SK-N-SH (cell line): ENCODE measurements around the gene NUDT22. TPM values are rescaled to one million over a fixed set of nuclear protein-coding genes. Genes with fewer than 3 reads are reported as not detected.

Experiments used
- CTCF ChIA-PET: fragments of 300-600, 350-600 bp; formaldehyde crosslinking; extraction: SDS; loops from one replicate; lab custom pipeline; 2021; lab: Yijun Ruan, JAX
- POLR2A ChIA-PET: fragments of 350-600 bp; sonication (Branson Sonifier 250); formaldehyde crosslinking; extraction: SDS; loops from one replicate; lab custom pipeline; 2020; ENCODE audit warnings: antibody characterized with exemption, inconsistent platforms; lab: Yijun Ruan, JAX
- DNase-seq: peaks from one replicate; pipeline ENCODE4 v3.0.0; 2012
- H2AFZ ChIP-seq: fragments of 200-600 bp; sonication (generic); 2 replicates; pipeline ENCODE4 v1.8.1; 2016; ENCODE audit warnings: antibody characterized with exemption, mild to moderate bottlenecking, low read depth
- H3F3A ChIP-seq: fragments of 200-600 bp; sonication (generic); replicated peaks from 2 replicates; pipeline ENCODE3; 2016; ENCODE audit warnings: antibody characterized with exemption, mild to moderate bottlenecking; ENCODE audit not compliant: insufficient read depth
- H3K27ac ChIP-seq, 2 experiments: fragments of 200-500 bp in 1 of 2; fragments of 200-600 bp in 1 of 2; sonication (Bioruptor generic) in 1 of 2; sonication (generic), shearing (Covaris generic) in 1 of 2; 2 replicates each; pipeline versions ENCODE4 v1.5.1 to v1.6.1; 2014 to 2016; ENCODE audit warnings: low read depth in 2 of 2, inconsistent platforms in 1 of 2, low read length in 1 of 2, mild to moderate bottlenecking in 1 of 2, mixed read lengths in 1 of 2
- H3K27me3 ChIP-seq: fragments of 200-600 bp; sonication (generic), shearing (Covaris generic); 2 replicates; pipeline ENCODE4 v1.6.1; 2016; ENCODE audit warnings: mixed run types; ENCODE audit not compliant: insufficient read depth
- H3K36me3 ChIP-seq, 2 experiments: fragments of 200-500 bp in 1 of 2; fragments of 200-600 bp in 1 of 2; sonication (Bioruptor generic) in 1 of 2; sonication (generic) in 1 of 2; replicated peaks in 1 of 2; 2 replicates each; pipeline versions ENCODE3 to v1.5.1; 2014 to 2016; ENCODE audit warnings: low read length in 1 of 2, mild to moderate bottlenecking in 1 of 2; ENCODE audit not compliant: insufficient read depth in 2 of 2, control insufficient read depth in 1 of 2
- H3K4me1 ChIP-seq, 2 experiments: fragments of 200-500 bp in 1 of 2; fragments of 200-600 bp in 1 of 2; sonication (Bioruptor generic) in 1 of 2; sonication (generic), shearing (Covaris generic) in 1 of 2; 2 replicates each; pipeline versions ENCODE4 v1.5.1 to v1.6.1; 2014 to 2016; ENCODE audit warnings: low read depth in 1 of 2, low read length in 1 of 2, mixed run types in 1 of 2; ENCODE audit not compliant: insufficient read depth in 2 of 2, control insufficient read depth in 1 of 2
- H3K4me2 ChIP-seq: fragments of 200-600 bp; sonication (generic), shearing (Covaris generic); 2 replicates; pipeline ENCODE4 v1.6.1; 2017; ENCODE audit warnings: mixed run types
- H3K4me3 ChIP-seq, 2 experiments: fragments of 200-500 bp in 1 of 2; fragments of 200-600 bp in 1 of 2; sonication (Bioruptor generic) in 1 of 2; sonication (generic), shearing (Covaris generic) in 1 of 2; 2 replicates each; pipeline versions ENCODE4 v1.5.1 to v1.8.1; 2014 to 2016; ENCODE audit warnings: low read depth in 2 of 2, inconsistent platforms in 1 of 2, low read length in 1 of 2, mild to moderate bottlenecking in 1 of 2, mixed read lengths in 1 of 2, moderate library complexity in 1 of 2
- H3K79me2 ChIP-seq: fragments of 200-600 bp; sonication (generic); 2 replicates; pipeline ENCODE4 v1.8.1; 2017; ENCODE audit warnings: mild to moderate bottlenecking; ENCODE audit not compliant: insufficient read depth
- H3K9ac ChIP-seq: fragments of 200-600 bp; sonication (generic); 2 replicates; pipeline ENCODE4 v1.6.1; 2017; ENCODE audit warnings: mixed run types
- H3K9me2 ChIP-seq: fragments of 200-600 bp; sonication (generic); 2 replicates; pipeline ENCODE4 v1.6.1; 2017; ENCODE audit warnings: mixed run types
- H3K9me3 ChIP-seq: fragments of 200-600 bp; sonication (generic); 2 replicates; pipeline ENCODE4 v1.6.1; 2017; ENCODE audit warnings: mixed run types, mild to moderate bottlenecking, moderate library complexity
- H4K20me1 ChIP-seq: fragments of 200-600 bp; sonication (generic); 2 replicates; pipeline ENCODE4 v1.6.1; 2017; ENCODE audit warnings: mild to moderate bottlenecking, mixed run types; ENCODE audit not compliant: insufficient read depth
- EP300 ChIP-seq, 2 experiments: IDR thresholded peaks; 2 replicates each; pipeline versions ENCODE4 v1.4.0 to v1.6.1; 2012; ENCODE audit warnings: borderline replicate concordance in 1 of 2, low read depth in 1 of 2, low read length in 1 of 2
- EZH2phosphoT487 ChIP-seq: fragments of 200-600 bp; sonication (generic); IDR thresholded peaks from 2 replicates; pipeline ENCODE4 v1.6.1; 2017; ENCODE audit warnings: low read depth, mixed run types, mild to moderate bottlenecking, antibody characterized with exemption, moderate library complexity, borderline replicate concordance
- FOSL2 ChIP-seq: IDR thresholded peaks from 2 replicates; pipeline ENCODE4 v1.4.0; 2012; ENCODE audit warnings: low read depth, mild to moderate bottlenecking, moderate library complexity, borderline replicate concordance
- FOXJ3 ChIP-seq: sonication (generic); formaldehyde crosslinking; IDR thresholded peaks from 2 replicates; pipeline ENCODE4 v1.5.1; 2020; ENCODE audit warnings: mild to moderate bottlenecking, missing genetic modification reagents
- GABPA ChIP-seq: IDR thresholded peaks from 2 replicates; pipeline ENCODE4 v1.4.0; 2012; ENCODE audit warnings: low read depth, mild to moderate bottlenecking
- GATA2 ChIP-seq: sonication (generic); formaldehyde crosslinking; IDR thresholded peaks from 2 replicates; pipeline ENCODE4 v1.5.0; 2020; ENCODE audit warnings: mild to moderate bottlenecking, missing genetic modification reagents
- MAX ChIP-seq: IDR thresholded peaks from 2 replicates; pipeline ENCODE4 v1.4.0; 2012; ENCODE audit warnings: low read depth
- MEF2A ChIP-seq: IDR thresholded peaks from 2 replicates; pipeline ENCODE4 v1.4.0; 2012; ENCODE audit warnings: low read depth, borderline replicate concordance
- NFIC ChIP-seq: IDR thresholded peaks from 2 replicates; pipeline ENCODE4 v1.4.0; 2012; ENCODE audit warnings: borderline replicate concordance
- PBX3 ChIP-seq: IDR thresholded peaks from 2 replicates; pipeline ENCODE4; 2012
- POLR2AphosphoS5 ChIP-seq: IDR thresholded peaks from 2 replicates; pipeline ENCODE4 v1.6.1; 2012; ENCODE audit warnings: low read depth, low read length
- RAD21 ChIP-seq: IDR thresholded peaks from 2 replicates; pipeline ENCODE4 v1.6.1; 2012; ENCODE audit warnings: mild to moderate bottlenecking, low read length
- RXRA ChIP-seq: IDR thresholded peaks from 2 replicates; pipeline ENCODE4 v1.4.0; 2012; ENCODE audit warnings: low read depth, mild to moderate bottlenecking, borderline replicate concordance
- TAF1 ChIP-seq: IDR thresholded peaks from 2 replicates; pipeline ENCODE4 v1.6.1; 2012; ENCODE audit warnings: low read depth, mild to moderate bottlenecking, low read length, moderate library complexity, borderline replicate concordance
- TCF12 ChIP-seq: IDR thresholded peaks from 2 replicates; pipeline ENCODE4 v1.4.0; 2012
- YY1 ChIP-seq: IDR thresholded peaks from 2 replicates; pipeline ENCODE4 v1.4.0; 2012; ENCODE audit warnings: low read depth, mild to moderate bottlenecking
- ZBTB33 ChIP-seq: IDR thresholded peaks from 2 replicates; pipeline ENCODE4 v1.4.0; 2012; ENCODE audit warnings: low read depth, borderline replicate concordance
- WGBS: methylation state at CpG from one replicate; pipeline ENCODE4 v1.1.6; 2017; ENCODE audit warnings: low lambda C conversion rate; 5-methylcytosine and 5-hydroxymethylcytosine counted together
- polyA plus RNA-seq, 3 experiments: library from polyadenylated mRNA; depleted of rRNA; stranded (reverse); fragments of >200 nt; gene quantifications; 2 replicates each; pipeline ENCODE4 v1.2.3, GENCODE V29; 2012
- TF ChIP-seq, protein P1 (sequence below): fragments of 150-350 bp; IDR thresholded peaks from 2 replicates; pipeline ENCODE4 v1.6.1; 2016; ENCODE audit warnings: mild to moderate bottlenecking, low read depth, low read length
- TF ChIP-seq, protein P2 (sequence below): fragments of 200-600 bp; sonication (generic); IDR thresholded peaks from 2 replicates; pipeline ENCODE4 v1.6.1; 2017; ENCODE audit warnings: antibody characterized with exemption, mild to moderate bottlenecking, moderate library complexity

The NUDT22 gene
- polyA plus RNA-seq, 1 of the 3 experiments (the other 2 are of a cell fraction), result 72.7 TPM

DNA sequence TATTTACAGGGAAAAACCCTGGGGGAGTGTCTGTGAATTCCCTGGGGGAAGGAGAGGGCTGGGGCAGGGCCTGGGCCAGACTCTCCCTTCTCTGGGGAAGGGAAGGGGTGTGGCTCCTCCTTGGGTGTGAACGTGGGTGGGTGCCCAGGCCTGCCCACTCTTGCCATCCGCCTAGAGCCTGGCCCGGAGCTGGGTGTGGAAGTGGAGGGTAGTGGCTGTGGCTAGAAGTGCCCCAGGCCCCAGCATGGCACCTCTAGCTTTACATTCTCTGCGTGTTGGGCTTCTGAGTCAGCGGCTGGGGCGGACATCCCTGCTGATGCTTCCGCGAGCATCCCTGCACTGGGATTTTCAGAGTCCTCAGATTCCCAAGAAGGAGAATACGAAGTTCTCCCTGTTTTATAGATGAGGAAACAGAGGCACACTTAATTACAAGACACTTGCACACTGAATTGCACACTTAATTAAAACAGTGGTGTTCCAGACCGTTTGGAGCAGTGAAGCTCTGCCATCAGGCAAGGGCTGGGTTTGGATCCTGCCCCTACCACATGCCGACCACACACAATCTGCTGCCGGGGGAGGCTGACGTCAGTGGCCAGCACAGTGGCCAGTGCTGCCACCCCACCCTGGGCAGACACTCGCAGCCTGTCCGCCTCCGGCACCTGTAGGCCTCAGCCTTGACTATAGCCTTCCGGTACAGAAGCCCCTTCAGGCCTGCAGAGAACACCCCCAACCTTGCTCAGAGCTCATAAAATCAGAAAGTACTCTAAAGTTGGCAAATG, 50.8 kb downstream of the NUDT22 start:
- 86% methylated on average over 14 of the region's 17 CpGs for WGBS
- H3K9ac ChIP-seq, result no peak overlapping the region
- TF ChIP-seq RAD21 (no peak), PBX3 (no peak), EP300 (IDR thresholded peaks at IDR 0.05; ENCODE audit: borderline replicate concordance in 1 of 2, low read depth in 1 of 2, low read length in 1 of 2) (no peak), POLR2AphosphoS5 (no peak), ZBTB33 (no peak), MAX (no peak), FOXJ3 (CRISPR knock-in tag) (no peak), EZH2phosphoT487 (no peak), RXRA (no peak), TCF12 (no peak), MEF2A (no peak), GABPA (no peak), YY1 (no peak), NFIC (no peak), FOSL2 (no peak), GATA2 (CRISPR knock-in tag) (no peak), TAF1 (no peak)
- TF ChIP-seq, protein P1, sequence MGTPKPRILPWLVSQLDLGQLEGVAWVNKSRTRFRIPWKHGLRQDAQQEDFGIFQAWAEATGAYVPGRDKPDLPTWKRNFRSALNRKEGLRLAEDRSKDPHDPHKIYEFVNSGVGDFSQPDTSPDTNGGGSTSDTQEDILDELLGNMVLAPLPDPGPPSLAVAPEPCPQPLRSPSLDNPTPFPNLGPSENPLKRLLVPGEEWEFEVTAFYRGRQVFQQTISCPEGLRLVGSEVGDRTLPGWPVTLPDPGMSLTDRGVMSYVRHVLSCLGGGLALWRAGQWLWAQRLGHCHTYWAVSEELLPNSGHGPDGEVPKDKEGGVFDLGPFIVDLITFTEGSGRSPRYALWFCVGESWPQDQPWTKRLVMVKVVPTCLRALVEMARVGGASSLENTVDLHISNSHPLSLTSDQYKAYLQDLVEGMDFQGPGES, result no peak
- TF ChIP-seq, protein P2, sequence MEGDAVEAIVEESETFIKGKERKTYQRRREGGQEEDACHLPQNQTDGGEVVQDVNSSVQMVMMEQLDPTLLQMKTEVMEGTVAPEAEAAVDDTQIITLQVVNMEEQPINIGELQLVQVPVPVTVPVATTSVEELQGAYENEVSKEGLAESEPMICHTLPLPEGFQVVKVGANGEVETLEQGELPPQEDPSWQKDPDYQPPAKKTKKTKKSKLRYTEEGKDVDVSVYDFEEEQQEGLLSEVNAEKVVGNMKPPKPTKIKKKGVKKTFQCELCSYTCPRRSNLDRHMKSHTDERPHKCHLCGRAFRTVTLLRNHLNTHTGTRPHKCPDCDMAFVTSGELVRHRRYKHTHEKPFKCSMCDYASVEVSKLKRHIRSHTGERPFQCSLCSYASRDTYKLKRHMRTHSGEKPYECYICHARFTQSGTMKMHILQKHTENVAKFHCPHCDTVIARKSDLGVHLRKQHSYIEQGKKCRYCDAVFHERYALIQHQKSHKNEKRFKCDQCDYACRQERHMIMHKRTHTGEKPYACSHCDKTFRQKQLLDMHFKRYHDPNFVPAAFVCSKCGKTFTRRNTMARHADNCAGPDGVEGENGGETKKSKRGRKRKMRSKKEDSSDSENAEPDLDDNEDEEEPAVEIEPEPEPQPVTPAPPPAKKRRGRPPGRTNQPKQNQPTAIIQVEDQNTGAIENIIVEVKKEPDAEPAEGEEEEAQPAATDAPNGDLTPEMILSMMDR, result no peak
- H3K36me3 ChIP-seq, result peaks cover 3 to 22% of the 10 kb centered on the region in 2 experiments
- H3K27ac ChIP-seq, result no peak overlapping the region
- no peaks in the 10 kb centered on the region for H3K27me3 ChIP-seq
- H2AFZ ChIP-seq, result no peak overlapping the region
- H3F3A ChIP-seq, result peaks cover 10% of the 10 kb centered on the region
- ChIA-PET POLR2A (interaction anchor here (0.6 to 1.1 kb wide), 2 partner anchors 8 to 12 kb away, joined by 3 to 4 read pairs; no protein-coding TSS in a partner anchor), CTCF (interaction anchor here (0.7 to 7.6 kb wide), 4 partner anchors 14 to 78 kb away, joined by 3 to 139 read pairs (median 6); partner anchors contain the start of genes CATSPERZ, ESRRA, KCNK4 and PRDX5)
- H3K79me2 ChIP-seq, result peaks cover 17% of the 10 kb centered on the region
- no peaks in the 10 kb centered on the region for H4K20me1 ChIP-seq
- H3K4me3 ChIP-seq, result no peak overlapping the region
- H3K9me2 ChIP-seq, result no peaks in the 10 kb centered on the region
- H3K4me1 ChIP-seq, result peaks cover 0 to 8% of the 10 kb centered on the region in 2 experiments; a peak in 1 of 4 replicates
- H3K4me2 ChIP-seq, result no peak overlapping the region
- no peaks in the 10 kb centered on the region for H3K9me3 ChIP-seq
- DNase-seq, result no peak
